HG03378 (cell line): ENCODE data around the gene NKAIN2.
"Not testable (repeated sequence)": the region's sequence is repeated elsewhere in the genome, so short reads cannot be mapped to it uniquely, and the experiment has no call there.

Experiments
- ATAC-seq: cut with Tn5 transposase; IDR thresholded peaks from one replicate; pipeline ENCODE4 v1.9.1; 2021; ENCODE audit warnings: mild to moderate bottlenecking, moderate library complexity; ENCODE audit not compliant: unreplicated experiment

Gene NKAIN2

DNA sequence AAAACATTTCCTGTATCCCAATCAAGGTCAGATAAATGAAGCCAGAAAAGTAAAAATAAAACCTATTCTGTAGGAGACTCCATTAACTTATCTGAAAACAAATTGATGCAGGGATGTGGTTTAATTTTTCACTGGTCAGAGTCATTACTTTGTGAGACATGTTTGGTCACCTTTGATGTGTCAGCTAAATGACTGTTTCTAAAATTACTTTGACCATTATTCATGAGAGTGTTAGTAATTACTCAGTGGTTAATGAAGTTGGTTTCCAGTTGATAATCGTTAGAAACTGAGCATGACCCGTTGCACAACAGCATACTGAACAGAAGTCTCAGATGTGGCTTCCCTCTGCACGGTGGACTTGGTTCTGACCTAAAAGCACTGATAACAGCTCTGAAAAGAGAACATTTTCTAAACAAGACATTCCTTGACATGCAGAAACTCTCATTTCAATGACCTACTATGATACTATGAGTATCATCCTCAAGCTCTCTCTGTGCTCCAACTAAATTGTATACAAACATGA is 748.1 kb downstream of the NKAIN2 start:
- no peak for ATAC-seq

DNA sequence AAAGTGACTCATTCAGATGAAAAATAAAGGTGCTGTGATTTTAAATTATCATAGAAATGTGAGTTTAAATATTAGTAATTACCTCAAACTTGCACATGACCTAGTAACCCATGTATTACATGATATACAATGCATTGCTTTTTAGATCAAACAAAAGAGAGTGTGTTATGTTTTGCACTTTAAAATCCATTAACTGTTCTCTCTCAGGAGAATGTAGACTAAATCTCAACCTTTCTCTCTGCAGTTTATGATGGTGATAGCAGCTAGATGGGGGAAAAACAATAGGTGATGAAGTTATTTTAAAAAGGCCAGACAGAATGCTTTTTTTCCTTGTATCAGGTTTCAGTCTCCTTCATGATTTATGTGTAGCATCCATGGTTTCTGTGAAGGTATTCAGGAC is 754.2 kb downstream of the NKAIN2 start:
- no peak for ATAC-seq

DNA sequence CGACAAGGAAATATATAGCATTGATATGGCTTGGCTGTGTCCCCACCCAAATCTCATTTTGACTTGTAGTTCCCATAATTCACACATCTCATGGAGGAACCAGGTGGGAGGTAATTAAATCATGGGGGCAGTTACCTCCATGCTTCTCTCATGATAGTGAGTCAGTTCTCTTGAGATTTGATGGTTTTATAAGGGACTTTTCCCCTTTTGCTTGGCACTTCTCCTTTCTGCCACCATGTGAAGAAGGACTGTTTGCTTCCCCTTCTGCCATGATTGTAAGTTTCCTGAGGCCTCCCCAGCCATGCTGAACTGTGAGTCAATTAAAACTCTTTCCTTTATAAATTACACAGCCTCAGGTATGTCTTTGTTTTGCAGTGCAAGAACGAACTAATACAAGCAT is 756.4 kb downstream of the NKAIN2 start:
- ATAC-seq, result not testable (repeated sequence)

DNA sequence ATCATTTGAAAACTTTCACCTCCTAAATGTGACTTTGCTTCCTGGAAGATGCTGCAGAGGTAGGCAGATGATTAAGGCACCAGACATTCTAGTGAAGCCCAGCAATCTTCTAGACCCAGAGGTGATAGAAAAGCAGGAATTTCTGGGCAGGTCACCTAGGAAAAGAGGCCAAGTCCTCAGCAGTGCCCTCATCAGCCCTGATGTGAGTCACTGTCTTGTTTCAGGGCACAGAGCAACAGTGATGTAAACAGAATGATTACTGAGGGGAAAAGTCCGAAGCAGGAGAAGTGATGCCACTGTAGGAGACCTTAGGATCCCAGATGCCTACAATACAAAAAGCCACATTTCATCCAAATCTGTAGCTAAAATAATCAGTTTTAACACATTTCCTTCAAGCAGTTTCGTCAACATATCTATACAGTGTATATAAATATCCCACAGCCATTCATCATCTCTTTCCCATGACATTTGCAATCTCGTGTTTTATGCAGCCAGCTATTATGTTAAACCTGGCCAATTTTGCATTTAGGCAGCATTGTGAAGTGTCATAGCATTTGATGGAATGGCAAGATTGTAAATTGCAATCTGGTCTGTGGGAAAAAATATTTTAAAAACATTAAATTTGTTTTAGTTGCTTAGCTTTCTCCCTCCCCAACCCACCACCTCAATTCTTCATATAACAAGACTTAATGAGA is 757.4 kb downstream of the NKAIN2 start:
- no peak for ATAC-seq

DNA sequence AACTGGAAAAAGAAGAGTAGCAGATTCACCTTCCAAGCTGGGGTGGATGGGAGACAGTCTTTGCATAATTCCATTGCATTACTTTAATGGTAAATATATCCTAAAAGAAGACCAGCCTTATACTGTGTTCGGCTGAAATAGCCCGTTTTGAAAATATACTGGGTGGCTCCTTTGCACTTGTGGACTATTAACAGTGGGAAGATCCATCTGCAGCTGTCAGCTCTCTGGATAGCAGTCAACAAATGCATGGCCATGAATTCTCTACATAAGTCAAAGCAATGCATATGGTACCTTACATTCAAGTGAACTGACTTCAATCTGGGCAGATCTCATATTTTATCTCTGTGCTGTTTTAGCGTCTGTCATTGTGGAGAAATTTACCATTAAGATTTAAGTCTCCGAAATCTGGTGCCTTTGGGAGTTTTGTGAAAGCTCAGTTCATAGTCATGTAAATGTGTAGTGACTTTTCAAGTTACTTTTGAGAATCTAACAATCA is 758.0 kb downstream of the NKAIN2 start:
- ATAC-seq, result no peak

DNA sequence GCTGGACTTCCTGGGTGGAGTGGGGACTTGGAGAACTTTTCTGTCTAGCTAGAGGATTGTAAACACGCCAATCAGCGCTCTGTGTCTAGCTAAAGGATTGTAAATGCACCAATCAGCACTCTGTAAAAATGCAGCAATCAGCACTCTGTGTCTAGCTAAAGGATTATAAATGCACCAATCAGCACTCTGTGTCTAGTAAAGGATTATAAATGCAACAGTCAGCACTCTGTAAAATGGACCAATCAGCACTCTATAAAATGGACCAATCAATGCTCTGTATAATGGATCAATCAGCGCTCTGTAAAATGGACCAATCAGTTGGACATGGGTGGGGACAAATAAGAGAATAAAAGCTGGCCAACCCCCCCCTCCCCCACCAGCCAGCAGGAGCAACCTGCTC is 760.5 kb downstream of the NKAIN2 start:
- ATAC-seq, result not testable (repeated sequence)

DNA sequence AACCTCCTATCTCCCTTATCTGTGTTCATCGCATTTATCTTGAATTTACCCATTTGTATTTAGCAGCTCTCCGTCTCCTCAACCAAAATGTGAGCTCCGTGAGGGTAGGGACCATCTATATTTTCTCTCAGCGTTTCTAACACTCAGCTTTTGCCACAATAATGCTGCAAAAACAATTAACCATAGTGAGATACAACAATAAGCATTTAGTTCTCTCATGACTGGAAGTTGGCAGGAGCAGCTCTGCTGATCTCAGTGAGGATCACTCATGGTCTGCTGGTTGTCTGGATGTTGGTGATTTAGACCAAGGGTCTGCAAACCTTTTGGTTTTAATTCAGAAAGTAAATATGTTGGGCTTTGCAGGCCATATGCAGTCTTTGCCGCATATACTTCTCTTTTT is 763.7 kb downstream of the NKAIN2 start:
- ATAC-seq, result no peak

DNA sequence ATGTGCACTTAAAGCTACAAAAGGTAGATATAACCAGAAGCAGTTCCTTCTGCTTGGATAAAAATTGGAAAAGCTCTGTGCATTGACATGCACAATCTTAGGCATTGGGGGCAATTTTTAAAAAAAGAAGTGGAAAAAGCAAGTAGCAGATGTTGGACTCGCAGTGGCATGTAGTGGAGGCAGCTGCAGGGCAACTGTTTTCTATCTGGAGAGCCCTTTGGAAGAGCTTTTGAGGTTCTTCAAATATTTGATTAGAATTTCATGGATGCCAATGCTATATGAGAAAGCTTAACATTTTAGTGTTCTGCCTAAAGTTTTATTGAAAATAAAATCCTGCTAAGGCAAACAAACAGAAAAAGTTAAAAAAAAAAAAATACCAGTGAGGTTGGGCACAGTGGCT is 770.3 kb downstream of the NKAIN2 start:
- no peak for ATAC-seq

DNA sequence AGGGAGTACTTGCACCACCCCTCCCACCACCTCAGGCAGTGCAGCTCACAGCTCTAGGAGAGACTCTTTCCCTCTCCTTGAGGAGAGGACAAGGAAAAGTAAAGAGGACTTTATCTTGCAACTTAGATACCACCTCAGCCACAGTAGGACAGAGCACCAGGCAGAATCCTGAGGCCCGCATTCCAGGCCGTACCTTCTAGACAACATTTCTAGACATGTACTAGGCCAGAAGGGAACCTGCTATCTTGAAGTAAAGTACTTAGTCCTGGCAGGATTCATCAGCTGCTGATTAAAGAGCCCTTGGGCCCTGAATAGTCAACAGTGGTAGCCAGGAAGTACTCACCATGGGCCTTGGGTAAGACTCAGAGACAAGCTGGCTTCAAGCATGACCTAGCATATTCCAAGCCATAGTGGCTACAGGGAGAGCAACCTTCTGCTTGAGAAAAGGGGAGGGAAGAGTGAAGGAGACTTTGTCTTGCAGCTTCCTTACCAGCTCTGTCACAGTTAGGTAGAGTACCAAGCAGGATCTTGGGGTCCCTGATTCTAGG is 774.1 kb downstream of the NKAIN2 start:
- no peak for ATAC-seq

DNA sequence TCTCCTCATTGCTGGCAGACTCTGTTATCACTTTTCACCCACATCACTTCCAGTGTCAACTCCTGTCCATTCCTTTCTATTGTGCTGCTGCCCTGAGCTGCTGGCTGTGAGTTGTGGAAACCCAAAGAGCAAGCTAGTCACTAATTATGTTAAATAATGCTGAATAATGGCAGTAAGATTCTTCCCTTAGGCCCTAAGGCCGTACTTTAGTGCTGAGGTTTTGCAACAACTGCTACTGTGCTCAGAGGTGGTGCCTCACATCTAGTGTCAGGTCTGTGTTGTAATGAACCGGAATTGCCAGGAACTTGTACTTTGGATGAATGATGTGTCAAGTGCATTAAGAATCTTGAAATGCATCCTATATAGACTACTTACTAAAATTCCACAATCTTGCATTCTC is 786.3 kb downstream of the NKAIN2 start:
- no peak for ATAC-seq

DNA sequence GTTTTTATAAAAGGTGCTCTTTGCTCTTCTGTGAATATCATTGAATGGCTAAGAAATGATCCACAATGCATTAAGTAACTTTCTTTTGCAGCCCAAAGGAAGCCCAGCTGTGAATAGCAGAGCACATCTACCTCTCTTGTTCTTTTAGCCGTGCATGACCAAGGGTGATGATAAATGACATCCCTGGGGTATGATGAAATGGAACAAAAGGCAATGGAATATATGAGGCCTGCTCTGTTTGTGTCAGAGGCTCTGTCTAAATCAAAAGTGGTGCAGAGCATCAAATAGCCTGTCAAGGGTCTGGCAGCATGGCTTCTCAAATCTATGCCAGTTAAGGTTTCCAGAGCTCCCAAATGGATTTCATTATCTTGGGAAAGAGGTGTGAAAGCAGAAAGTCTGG is 796.0 kb downstream of the NKAIN2 start:
- no peak for ATAC-seq

DNA sequence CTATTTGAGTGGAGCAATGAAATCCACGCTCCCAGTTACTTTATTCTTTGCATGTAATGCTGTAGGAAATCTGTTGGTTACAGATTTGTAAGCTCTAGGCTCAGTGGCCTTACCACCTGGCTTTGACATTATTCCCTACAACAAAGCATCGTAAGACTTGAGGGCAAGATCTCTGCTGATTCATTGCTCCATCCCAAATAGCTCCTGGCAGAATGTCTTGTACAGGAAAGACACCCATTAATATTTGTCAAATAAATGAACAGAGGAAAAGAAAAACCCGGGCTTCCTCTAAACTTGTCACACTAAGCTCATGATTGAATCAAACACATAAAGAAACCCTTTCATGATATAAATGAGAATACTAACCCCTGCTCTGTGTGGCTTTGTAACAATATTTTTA is 801.1 kb downstream of the NKAIN2 start:
- ATAC-seq, result no peak

DNA sequence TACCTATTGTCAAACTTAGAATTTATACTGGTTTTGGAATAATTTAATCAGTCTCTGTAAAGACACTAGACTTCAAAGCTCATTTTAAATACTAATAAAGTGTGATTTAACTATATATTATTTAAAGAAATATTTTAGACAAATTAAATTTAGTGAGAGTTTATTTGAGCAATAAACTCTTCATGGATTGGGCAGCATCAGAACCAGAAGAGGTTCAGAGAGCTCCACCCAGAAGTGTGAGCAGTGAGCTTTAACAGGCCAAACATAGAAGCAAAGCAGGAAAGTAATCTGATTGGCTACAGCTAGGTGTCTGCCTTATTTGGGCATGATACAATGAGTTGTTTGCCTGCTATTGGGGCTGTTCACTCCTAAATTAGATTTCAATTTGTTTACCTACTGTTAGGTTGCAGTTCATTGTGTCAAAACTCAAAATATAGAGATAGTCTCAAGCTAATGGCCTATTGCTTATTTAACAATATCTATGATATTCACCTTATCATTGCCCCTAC is 803.5 kb downstream of the NKAIN2 start:
- no peak for ATAC-seq

DNA sequence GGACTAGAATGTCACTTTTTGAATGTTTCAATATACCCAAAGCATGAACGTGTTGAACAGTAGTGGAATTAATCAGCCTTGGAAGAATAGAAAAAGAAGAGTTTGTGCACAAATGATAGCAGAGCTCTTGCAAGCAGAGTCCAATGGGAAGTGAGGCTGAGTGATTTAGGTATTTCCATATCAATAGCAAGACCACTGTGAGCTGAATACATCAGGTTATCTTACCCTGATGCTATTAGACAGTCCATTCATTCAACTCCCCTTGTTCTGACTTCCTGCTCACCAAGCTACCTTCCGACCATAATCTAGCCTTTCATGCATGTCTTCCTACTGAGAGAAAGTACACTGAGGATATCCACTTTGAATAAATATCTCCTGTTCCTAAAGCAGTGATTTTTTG is 809.4 kb downstream of the NKAIN2 start:
- no peak for ATAC-seq

DNA sequence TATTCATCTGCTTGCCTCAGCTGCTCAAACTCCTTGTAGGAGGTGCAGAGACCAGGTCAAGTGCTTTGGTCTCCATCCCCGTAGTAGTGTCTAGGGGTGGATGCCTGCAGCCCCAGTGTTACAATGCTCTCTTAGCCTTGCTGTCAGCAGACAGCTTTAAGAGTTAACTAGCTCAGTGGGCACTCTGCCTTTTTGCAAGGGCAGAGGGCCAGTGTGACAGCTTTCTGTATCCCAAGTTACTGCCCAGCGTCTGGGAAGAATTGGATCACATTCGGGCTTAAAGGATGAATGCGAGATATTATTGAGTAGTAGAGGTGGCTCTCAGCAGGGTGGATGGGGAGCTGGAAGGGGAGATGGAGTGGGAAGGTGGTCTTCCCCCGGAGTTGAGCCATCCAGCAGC is 818.7 kb downstream of the NKAIN2 start:
- ATAC-seq, result no peak

DNA sequence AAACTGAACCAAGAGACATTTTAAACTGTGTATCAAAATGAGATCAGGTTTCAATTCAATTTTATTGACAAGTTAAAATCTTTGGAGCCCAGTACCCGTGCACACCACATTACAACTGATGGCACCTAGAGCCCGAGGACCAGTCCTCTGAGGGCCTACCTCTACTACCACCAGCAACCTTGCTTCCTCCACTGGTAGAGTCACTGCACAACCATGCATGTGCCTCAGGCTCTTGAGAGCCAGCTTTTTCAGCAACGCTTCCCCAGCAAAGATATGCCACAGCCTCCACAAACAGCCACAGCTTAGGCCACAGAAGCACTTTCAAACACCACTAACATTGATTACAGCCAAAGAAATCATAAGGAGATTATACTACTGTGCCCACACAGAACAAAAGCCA is 830.0 kb downstream of the NKAIN2 start:
- no peak for ATAC-seq

DNA sequence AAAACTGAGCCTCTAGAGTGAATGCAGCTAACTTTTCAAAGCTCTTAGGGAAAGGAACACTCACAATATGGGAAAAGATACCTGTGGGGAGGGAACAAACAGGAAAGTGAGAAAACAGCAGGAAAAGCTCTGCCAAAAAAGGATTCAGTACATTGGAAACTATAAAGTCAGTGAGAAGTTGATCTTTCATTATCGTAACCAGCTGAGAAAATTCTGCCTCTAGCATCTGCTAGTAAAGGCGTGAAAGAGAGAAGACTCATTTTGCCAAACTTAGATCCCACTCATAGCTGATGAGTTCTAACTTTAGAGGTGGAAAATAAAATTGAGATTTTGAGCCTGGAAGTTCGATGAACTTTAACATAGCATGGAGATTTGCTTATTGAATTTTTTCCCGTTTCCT is 836.8 kb downstream of the NKAIN2 start:
- no peak for ATAC-seq

DNA sequence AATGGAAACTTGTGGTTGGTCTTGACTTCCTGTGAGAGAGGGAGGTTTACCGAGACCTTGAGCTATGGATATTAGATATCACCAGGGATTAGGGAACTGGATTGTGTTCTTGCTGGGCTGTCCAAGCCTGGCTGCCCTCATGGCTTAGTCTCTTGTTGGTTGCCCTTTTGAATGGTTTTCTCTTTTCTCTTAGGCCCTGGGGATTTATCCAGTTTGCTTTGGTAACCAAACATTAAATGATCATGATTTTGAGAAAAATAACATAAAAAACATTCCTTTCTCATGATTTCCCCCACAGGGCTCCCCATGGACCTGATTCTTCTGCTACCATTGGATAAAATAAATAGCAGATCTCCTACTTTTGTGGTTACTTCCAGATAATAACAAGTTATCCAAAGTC is 852.2 kb downstream of the NKAIN2 start:
- ATAC-seq, result no peak

DNA sequence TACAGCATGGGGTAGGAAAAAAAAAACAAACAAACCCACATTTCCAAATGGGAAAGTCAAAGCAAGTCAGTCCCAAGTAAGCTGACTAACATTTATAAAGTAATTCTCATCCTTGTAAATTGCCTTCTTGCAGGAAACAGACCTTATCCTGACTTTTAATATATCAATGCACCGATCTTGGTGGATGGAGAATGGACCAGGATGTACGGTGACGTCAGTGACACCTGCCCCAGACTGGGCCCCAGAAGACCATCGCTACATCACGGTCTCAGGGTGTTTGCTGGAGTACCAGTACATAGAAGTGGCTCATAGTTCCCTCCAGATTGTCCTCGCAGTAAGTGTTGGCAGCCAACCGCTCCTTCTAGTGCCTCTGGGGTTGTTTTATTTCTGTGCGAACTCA is 854.4 kb downstream of the NKAIN2 start:
- no peak for ATAC-seq

DNA sequence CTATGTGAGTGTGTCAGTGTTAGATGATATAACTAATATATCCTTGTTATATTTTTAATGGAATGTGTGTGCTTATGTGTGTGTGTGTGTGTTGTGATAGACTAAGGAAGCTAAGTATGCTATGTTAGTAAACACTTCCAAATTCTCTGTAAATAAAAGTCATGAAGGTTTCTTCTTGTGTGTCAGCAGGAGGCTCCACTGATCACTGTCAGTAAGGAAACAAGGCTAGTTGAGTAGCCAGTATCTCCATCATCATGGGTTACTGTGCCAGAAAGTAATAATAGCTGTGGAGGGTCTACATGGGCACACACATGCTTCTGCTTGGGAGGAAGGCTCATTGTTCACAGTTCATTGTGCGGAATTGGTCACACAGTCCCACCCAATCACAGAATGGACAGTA is 855.8 kb downstream of the NKAIN2 start:
- no peak for ATAC-seq

DNA sequence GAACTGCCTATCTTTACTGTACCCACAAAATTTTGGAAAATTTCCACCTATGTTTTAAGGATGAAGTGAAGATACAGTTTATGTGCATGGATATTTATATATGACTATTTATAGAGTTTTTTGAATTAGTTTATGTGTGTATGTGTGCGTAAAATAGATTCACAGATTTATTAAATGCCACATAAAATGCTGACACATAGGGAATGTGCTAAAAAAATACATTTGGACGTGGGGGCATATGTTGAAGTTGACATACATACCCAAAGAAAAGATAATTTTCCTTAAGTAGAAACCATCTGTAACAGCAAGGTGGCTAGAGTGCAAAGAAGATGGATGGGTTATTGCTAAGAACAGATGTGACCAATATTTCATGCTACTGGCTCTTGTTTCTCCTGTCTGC is 856.5 kb downstream of the NKAIN2 start:
- no peak for ATAC-seq

DNA sequence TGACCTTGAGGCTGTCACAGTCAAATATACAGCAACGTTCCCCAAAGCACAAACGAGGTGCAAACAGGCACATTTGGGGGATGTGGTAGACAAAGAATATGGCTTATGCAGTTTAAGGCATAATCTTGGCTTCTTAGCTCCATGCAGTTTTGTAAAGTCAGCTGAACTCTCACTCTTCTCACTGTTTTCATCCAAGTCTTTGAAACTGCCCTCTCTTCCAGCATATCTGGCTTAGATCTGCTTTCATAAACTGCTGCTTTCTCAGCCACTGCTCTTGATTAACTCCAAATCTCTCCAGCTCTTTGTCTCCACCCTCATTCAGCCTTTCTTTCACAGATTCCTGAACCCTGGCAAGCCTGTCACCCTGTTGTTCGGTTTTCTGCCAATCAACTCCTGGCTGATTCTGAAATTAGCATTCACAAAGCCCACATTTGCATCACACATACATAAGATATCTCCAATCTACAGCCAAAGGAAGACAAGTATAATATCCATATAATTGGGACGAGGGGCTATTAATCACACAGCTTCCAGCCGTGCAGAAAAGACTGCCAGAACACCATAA is 857.5 kb downstream of the NKAIN2 start:
- no peak for ATAC-seq
